Bronchial epithelial cell (primary cell): ENCODE results near the gene ZNF791. TPM values are rescaled to one million over a fixed set of nuclear protein-coding genes. Genes with fewer than 3 reads are reported as not detected.

ENCODE experiments used
- DNase-seq: peaks from one replicate; pipeline ENCODE4 v3.0.0-alpha.2; 2010; ENCODE audit warnings: low read depth
- FAIRE-seq: peaks from 2 replicates; lab custom pipeline; 2011; peaks lifted over from hg19 to GRCh38; lab: Jason Lieb, UNC
- H3K27me3 ChIP-seq: 2 replicates; pipeline ENCODE4 v1.5.1; 2011; ENCODE audit warnings: low read length; ENCODE audit not compliant: control insufficient read depth, insufficient read depth
- H3K36me3 ChIP-seq: 2 replicates; pipeline ENCODE4 v1.5.1; 2011; ENCODE audit warnings: low read length; ENCODE audit not compliant: control insufficient read depth, insufficient read depth
- H3K4me3 ChIP-seq: 2 replicates; pipeline ENCODE4 v1.5.1; 2011; ENCODE audit warnings: mild to moderate bottlenecking, low read depth, low read length, control low read depth
- total RNA-seq: library from RNA; depleted of rRNA; stranded (reverse); fragments of >200 nt; gene quantifications from 2 replicates; pipeline ENCODE4 v1.2.1, GENCODE V29; 2014
- TF ChIP-seq, protein P1 (sequence below): IDR thresholded peaks from 2 replicates; pipeline ENCODE4 v1.5.1; 2011; ENCODE audit warnings: mild to moderate bottlenecking, moderate library complexity, low read length, control low read depth, inconsistent platforms; ENCODE audit not compliant: insufficient read depth, severe bottlenecking

Gene ZNF791
- total RNA-seq, 1 donor from 2014 or later: 11.1 TPM

DNA sequence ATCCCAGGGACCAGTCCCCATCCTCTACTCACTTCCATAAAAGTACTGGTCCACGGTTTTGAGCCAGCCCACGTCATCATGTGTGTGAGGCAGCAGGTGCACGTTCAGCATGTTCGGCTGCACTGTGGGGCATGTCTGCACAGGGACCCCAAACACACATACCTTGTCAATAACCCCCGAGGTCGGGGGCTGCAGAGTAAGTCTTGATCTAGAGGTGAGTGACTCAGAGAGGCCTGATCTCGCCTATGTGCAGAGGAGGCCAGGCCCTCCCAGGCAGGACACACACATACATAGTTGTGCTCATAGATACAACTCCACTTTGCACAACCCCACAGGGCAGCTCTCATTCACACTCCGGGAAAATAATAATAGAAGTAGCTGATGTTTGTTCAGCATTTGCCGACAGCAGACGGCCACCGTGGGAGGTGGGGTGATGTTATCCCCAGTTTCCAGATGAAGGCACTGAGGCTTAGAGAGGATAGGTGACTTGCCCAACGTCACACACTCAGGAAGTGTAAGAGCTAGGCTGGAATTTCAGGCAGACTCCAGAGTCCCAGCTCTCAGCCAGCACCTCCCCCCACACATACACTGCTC is 55.0 kb downstream of the ZNF791 start:
- FAIRE-seq: no peak
- peaks cover 14% of the 10 kb centered on the region for H3K36me3 ChIP-seq

DNA sequence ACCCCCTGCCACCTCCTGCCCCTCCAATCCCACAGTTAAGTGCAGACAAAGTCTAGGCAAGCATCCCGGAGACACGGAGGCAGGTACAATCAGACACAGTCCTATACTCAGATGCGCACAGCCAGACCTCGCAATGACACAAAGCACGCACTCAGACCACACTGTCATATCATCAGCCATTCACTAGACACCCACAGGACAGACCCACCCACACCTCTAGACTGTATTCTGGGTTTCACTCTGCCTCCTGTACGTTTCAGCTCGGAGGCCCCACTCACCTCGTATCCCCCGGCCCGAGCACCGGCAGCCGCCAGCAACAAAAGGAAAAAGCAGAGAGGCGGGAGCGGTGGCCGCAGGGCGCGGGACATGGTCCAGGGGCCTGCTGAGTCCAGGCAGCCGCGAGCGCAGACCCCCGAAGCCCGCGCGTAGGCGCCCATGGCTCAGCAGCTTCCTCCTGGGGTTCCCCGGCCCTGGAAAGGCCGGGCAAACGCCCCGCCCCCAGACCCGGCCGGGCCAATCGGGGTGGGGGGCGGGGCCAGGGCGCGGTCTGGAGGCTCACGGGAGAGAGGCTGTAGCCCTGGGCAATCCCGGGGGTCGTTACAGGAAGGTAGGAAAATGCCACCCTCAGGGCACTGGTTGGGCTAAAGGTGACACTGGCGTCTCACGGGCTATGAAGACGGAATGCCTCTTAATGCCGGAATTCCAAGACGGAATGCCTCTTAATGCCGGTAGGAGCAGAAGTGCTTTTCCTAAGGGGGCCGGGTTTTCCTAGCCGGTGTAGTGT is 55.7 kb downstream of the ZNF791 start, which contains the start of the genes MAN2B1 and WDR83:
MAN2B1 (minus strand) TSS at position 478 of the 784 bp plus-strand sequence; CDS start at position 437, 41 bp downstream.
WDR83 (plus strand) TSS at position 543 of the 784 bp plus-strand sequence. CDS start 2,984 bp downstream, outside the sequence.
- DNase-seq (peak; percentile 57), FAIRE-seq (no peak)

More for the DNA sequence above, 55.0 kb downstream of the ZNF791 start:
- Histone ChIP-seq H3K4me3 (peak overlapping the region; percentile 77), H3K27me3 (no peaks in the 10 kb centered on the region)
- no peak for DNase-seq
- TF ChIP-seq, protein P1, sequence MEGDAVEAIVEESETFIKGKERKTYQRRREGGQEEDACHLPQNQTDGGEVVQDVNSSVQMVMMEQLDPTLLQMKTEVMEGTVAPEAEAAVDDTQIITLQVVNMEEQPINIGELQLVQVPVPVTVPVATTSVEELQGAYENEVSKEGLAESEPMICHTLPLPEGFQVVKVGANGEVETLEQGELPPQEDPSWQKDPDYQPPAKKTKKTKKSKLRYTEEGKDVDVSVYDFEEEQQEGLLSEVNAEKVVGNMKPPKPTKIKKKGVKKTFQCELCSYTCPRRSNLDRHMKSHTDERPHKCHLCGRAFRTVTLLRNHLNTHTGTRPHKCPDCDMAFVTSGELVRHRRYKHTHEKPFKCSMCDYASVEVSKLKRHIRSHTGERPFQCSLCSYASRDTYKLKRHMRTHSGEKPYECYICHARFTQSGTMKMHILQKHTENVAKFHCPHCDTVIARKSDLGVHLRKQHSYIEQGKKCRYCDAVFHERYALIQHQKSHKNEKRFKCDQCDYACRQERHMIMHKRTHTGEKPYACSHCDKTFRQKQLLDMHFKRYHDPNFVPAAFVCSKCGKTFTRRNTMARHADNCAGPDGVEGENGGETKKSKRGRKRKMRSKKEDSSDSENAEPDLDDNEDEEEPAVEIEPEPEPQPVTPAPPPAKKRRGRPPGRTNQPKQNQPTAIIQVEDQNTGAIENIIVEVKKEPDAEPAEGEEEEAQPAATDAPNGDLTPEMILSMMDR: no peak

DNA sequence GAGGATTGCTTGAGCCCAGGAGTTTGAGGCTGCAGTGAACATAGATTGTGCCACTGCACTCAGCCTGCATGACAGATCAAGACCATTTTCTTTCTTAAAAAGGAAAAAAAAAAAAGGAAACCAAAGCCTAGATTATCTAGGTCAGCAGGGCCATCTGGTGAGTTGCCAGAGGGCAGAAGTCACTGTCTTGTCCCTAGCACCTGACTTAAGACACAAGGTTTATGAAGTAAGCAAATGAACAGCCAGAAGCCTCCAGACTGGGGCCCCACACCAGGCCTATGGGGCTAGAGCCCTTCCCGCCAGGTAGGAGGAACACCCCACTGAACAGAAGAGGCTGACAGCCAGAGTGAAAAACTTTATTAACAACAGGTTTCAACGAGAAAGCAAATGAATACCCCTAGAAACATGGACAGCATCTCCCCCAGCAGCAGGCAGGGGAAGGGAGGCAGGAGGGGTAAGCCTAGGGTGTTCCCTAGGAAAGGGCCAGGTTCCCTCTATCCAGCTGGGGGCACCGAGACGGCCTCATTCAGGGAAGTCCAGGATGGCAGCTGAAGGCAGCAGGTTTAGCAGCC is 57.1 kb downstream of the ZNF791 start:
- no peak for FAIRE-seq
- DNase-seq: no peak
- H3K4me3 ChIP-seq: no peak overlapping the region

More for the DNA sequence above, 55.7 kb downstream of the ZNF791 start, which contains the start of the genes MAN2B1 and WDR83:
- peaks cover 9% of the 10 kb centered on the region for H3K36me3 ChIP-seq
- H3K27me3 ChIP-seq: no peaks in the 10 kb centered on the region
- TF ChIP-seq, protein P1: no peak
- H3K4me3 ChIP-seq: peak within 1 kb of the TSS; percentile 77

DNA sequence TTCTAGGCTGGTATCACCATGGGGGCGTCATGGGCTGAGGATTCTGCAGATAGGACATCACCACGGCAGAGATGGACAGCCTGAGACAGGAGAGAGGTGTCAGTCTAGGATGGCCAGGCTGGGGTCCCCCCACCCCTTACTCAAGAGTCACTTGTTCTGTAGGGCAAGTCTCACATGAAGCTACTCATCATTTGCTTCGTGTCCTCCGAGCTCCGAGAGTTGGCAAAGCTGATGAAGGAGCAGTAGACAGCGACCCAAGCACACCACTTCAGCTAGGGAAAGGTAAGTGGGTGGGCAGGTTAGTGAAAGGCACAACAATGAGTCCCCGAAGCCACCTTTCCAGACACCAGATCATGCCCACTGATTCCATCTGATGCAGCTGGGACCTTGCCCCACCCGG is 57.6 kb downstream of the ZNF791 start:
- FAIRE-seq (no peak), DNase-seq (no peak)
- no peaks in the 10 kb centered on the region for H3K27me3 ChIP-seq
- peak overlapping the region; percentile 86 for H3K4me3 ChIP-seq
- TF ChIP-seq, protein P1: no peak
- peaks cover 9% of the 10 kb centered on the region for H3K36me3 ChIP-seq

More for the DNA sequence above, 57.1 kb downstream of the ZNF791 start:
- peaks cover 11% of the 10 kb centered on the region for H3K36me3 ChIP-seq
- TF ChIP-seq, protein P1: no peak
- H3K27me3 ChIP-seq: no peaks in the 10 kb centered on the region

DNA sequence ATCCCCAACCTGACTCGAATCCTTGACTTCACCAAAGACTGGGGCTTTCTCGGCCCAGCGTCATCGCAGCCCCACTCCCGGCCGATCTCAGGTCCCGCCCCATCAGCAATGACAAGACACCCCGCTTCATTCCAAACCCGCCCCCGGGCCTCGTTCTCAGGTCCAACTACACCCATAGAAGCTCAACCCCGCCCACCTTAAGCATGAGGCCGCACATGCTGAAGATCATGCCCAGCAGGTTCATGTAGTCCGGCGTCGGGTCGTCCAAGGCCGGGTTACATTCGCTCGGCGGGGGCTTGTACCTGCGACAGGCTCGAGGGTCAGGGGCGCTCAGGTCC is 58.2 kb downstream of the ZNF791 start:
- H3K4me3 ChIP-seq: peak overlapping the region; percentile 86
- peak; percentile 51 for DNase-seq
- no peaks in the 10 kb centered on the region for H3K27me3 ChIP-seq
- no peak for FAIRE-seq
- TF ChIP-seq, protein P1: no peak
- peaks cover 9% of the 10 kb centered on the region for H3K36me3 ChIP-seq
